ENCODE measurements around the gene PRR18. TPM values are rescaled to one million over a fixed set of nuclear protein-coding genes. Genes with fewer than 3 reads are reported as not detected.

Gene PRR18
- total RNA-seq, 1 experiment from 2014 or later, result 0.23 TPM

DNA sequence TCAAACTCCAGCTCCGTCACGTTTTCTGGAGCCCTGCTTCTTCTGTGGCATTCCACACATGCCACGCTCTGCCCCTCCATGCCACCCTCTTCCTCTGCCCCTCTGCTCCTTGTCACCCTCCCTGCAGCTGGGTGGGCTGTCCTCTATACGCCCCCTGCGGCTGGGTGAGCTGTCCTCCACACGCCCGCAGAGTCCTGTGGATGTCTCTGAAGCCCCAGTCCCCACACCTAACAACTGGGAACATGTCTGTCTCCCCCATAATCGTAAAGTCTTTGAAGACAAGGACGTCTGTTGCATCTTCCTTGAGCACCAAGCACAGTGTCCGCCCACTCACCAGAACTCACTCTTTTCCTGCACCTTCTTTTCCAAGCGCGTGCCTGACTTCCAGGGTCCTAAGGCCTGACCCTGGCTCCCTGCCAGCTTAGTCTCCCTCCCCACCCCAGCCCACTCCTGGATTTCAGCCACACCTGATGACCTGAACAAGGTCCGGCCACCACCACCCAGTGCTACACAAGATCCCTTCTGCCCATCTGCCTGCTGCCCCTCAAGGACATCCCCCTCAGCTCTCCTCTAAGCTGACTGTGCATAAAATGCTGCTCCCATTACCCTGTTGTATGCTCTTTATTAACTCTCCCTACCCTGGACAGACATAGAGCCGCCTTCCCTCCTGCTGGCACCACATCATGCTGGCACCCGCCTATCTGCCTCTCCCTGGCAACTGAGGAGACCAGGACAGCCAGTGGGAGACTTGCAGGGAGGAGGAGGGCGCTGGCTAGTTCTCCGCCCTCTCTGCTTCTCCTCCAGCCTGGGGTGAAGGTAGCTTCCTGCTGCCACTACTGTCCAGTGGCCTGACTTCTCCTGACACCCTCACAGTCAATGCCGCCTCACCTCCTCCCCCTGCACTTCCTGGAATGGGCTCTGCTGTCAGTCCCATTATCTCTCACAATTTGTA is 10.7 kb upstream of the PRR18 start:
- POLR2A ChIA-PET, result interaction anchor here (0.6 kb wide), 1 partner anchor 8 kb away, joined by 3 read pairs; no protein-coding TSS in a partner anchor
- in situ Hi-C loops (cut with HindIII; ENCODE audit: low pct_unique_long_range_greater_than_20kb, low sequenced_read_pairs) (no loop called here), intact Hi-C loops (cut with micrococcal nuclease; ENCODE audit: unreplicated experiment) (no loop called here)
- H3K4me1 ChIP-seq (ENCODE audit: control insufficient read depth, insufficient read depth, low read length), result no peaks in the 10 kb centered on the region
- no peak for DNase-seq (ENCODE audit: low read depth, low spot score)
- BruUV-seq (replicated peaks), result no TSS peak
- no peak overlapping the region for H3K27ac ChIP-seq (ENCODE audit: low read length)
- CTCF ChIA-PET, result interaction anchor here (0.6 kb wide), 1 partner anchor 62 kb away, joined by 4 read pairs; no protein-coding TSS in a partner anchor
- H3K9me3 ChIP-seq (ENCODE audit: control insufficient read depth, insufficient read depth, low read depth, low read length), result no peaks in the 10 kb centered on the region
- no peak overlapping the region for H3K4me3 ChIP-seq (ENCODE audit: low read depth in 2 of 2, low read length in 2 of 2)
- H3K36me3 ChIP-seq (ENCODE audit: control insufficient read depth, insufficient read depth, low read length), result peaks cover 6% of the 10 kb centered on the region; the same call in 1 of the 2 replicates
- no peak for TF ChIP-seq REST (IDR thresholded peaks at IDR 0.05; ENCODE audit: insufficient read depth in 1 of 2, low read depth in 2 of 2, low read length in 1 of 2)
- no peak for TF ChIP-seq SIN3A (IDR thresholded peaks at IDR 0.05; ENCODE audit: borderline replicate concordance, insufficient read depth, low read depth, low read length)
- TF ChIP-seq POLR2AphosphoS5 (IDR thresholded peaks at IDR 0.05; ENCODE audit: low read depth, low read length), result no peak
- no peak for TF ChIP-seq CTCF (IDR thresholded peaks at IDR 0.05)
- TF ChIP-seq TCF7L2 (IDR thresholded peaks at IDR 0.05; ENCODE audit: low read depth, low read length), result no peak
- no peaks in the 10 kb centered on the region for H3K27me3 ChIP-seq (ENCODE audit: control insufficient read depth, insufficient read depth, low read length)
- peak; percentile 51; the same call in 1 of the 2 replicates for ATAC-seq

GRCh38 chr6:166318227-166318626 is 10.0 kb upstream of the PRR18 start:
- Histone ChIP-seq H3K27me3 (ENCODE audit: control insufficient read depth, insufficient read depth, low read length) (no peaks in the 10 kb centered on the region), H3K4me3 (ENCODE audit: low read depth in 2 of 2, low read length in 2 of 2) (no peak overlapping the region), H3K4me1 (ENCODE audit: control insufficient read depth, insufficient read depth, low read length) (no peaks in the 10 kb centered on the region), H3K36me3 (ENCODE audit: control insufficient read depth, insufficient read depth, low read length) (peaks cover 4% of the 10 kb centered on the region; the same call in 1 of the 2 replicates), H3K27ac (ENCODE audit: low read length) (no peak overlapping the region), H3K9me3 (ENCODE audit: control insufficient read depth, insufficient read depth, low read depth, low read length) (no peaks in the 10 kb centered on the region)
- intact Hi-C loops (cut with micrococcal nuclease; ENCODE audit: unreplicated experiment) (no loop called here), in situ Hi-C loops (cut with HindIII; ENCODE audit: low pct_unique_long_range_greater_than_20kb, low sequenced_read_pairs) (no loop called here)
- ChIA-PET CTCF (no interaction called here), POLR2A (no interaction called here)
- TF ChIP-seq POLR2AphosphoS5 (IDR thresholded peaks at IDR 0.05; ENCODE audit: low read depth, low read length) (no peak), TCF7L2 (IDR thresholded peaks at IDR 0.05; ENCODE audit: low read depth, low read length) (no peak), REST (IDR thresholded peaks at IDR 0.05; ENCODE audit: insufficient read depth in 1 of 2, low read depth in 2 of 2, low read length in 1 of 2) (no peak), SIN3A (IDR thresholded peaks at IDR 0.05; ENCODE audit: borderline replicate concordance, insufficient read depth, low read depth, low read length) (no peak), CTCF (IDR thresholded peaks at IDR 0.05) (no peak)
- DNase-seq (ENCODE audit: low read depth, low spot score), result no peak
- peak; percentile 71 for ATAC-seq
- BruUV-seq (replicated peaks), result no TSS peak
